HepG2 (cell line): Measurements from ENCODE around the gene ONECUT3. TPM values are rescaled to one million over a fixed set of nuclear protein-coding genes. Genes with fewer than 3 reads are reported as not detected.

Source experiments
- ATAC-seq: fragments of 200-7000 bp; cut with Tn5 transposase; 3 replicates; pipeline ENCODE4 v1.9.1; 2020; ENCODE audit warnings: mild to moderate bottlenecking, moderate library complexity
- BruUV-seq: library from RNA; stranded (reverse); fragments of 400-500 nt; replicated peaks from 2 replicates; lab custom pipeline; 2021; lab: Mats Ljungman, UMichigan
- CTCF ChIA-PET: fragments of 300-600 bp; formaldehyde crosslinking; extraction: SDS; loops from one replicate; lab custom pipeline; 2021; ENCODE audit warnings: low total read pairs, inconsistent platforms, low intra/inter-chr PET ratio; lab: Yijun Ruan, JAX
- POLR2A ChIA-PET: fragments of 350-600 bp; sonication (Branson Sonifier 250); formaldehyde crosslinking; loops from one replicate; lab custom pipeline; 2020; ENCODE audit warnings: antibody characterized with exemption, inconsistent platforms; lab: Yijun Ruan, JAX
- DNase-seq: peaks from one replicate; pipeline ENCODE4 v3.0.0-alpha.2; 2015; ENCODE audit warnings: low spot score
- FAIRE-seq: peaks from 3 replicates; lab custom pipeline; 2011; peaks lifted over from hg19 to GRCh38; lab: Jason Lieb, UNC
- H2AFZ ChIP-seq: one replicate; pipeline ENCODE4 v1.6.1; 2011; ENCODE audit warnings: low read length, inconsistent platforms
- H3K27ac ChIP-seq: fragments of 300-600 bp; 3 replicates; pipeline ENCODE4 v1.8.0; 2011; ENCODE audit warnings: mixed run types, mild to moderate bottlenecking, mixed read lengths, low read length, inconsistent platforms; ENCODE audit not compliant: insufficient read depth; ENCODE audit errors: extremely low read length
- H3K27me3 ChIP-seq, 2 experiments: fragments of 200-600 bp in 1 of 2; 2 replicates in 1 of 2; 3 replicates in 1 of 2; pipeline versions ENCODE4 v1.6.0 to v1.8.0; 2011; ENCODE audit warnings: low read length in 2 of 2, mild to moderate bottlenecking in 2 of 2, moderate library complexity in 2 of 2, inconsistent platforms in 1 of 2; ENCODE audit not compliant: insufficient read depth in 2 of 2, control insufficient read depth in 1 of 2
- H3K36me3 ChIP-seq, 2 experiments: fragments of 200-600 bp in 1 of 2; replicated peaks in 1 of 2; 2 replicates in 1 of 2; 3 replicates in 1 of 2; pipeline versions ENCODE4 v1.5.1 to v1.8.0; 2011; ENCODE audit warnings: low read length in 2 of 2, inconsistent platforms in 1 of 2; ENCODE audit not compliant: insufficient read depth in 2 of 2, control insufficient read depth in 1 of 2
- H3K4me1 ChIP-seq: 2 replicates; pipeline ENCODE4 v1.5.1; 2012; ENCODE audit warnings: low read length, inconsistent platforms; ENCODE audit not compliant: insufficient read depth
- H3K4me2 ChIP-seq: 2 replicates; pipeline ENCODE4 v1.6.0; 2011; ENCODE audit warnings: low read depth, low read length, inconsistent platforms
- H3K4me3 ChIP-seq, 3 experiments: fragments of 200-600 bp in 1 of 3; sonication (generic), shearing (Covaris generic) in 1 of 3; replicated peaks in 1 of 3; 2 replicates each; pipeline ENCODE4 v1.5.1; 2011 to 2016; ENCODE audit warnings: low read length in 3 of 3, inconsistent platforms in 2 of 3, low read depth in 2 of 3, mild to moderate bottlenecking in 2 of 3, control low read depth in 1 of 3, mixed read lengths in 1 of 3; ENCODE audit not compliant: insufficient read depth in 1 of 3
- H3K79me2 ChIP-seq: one replicate; pipeline ENCODE4 v1.6.1; 2011; ENCODE audit warnings: low read length, inconsistent platforms; ENCODE audit not compliant: insufficient read depth
- H3K9ac ChIP-seq: 2 replicates; pipeline ENCODE4 v1.6.0; 2011; ENCODE audit warnings: mild to moderate bottlenecking, low read depth, low read length, inconsistent platforms; ENCODE audit not compliant: insufficient read depth
- H3K9me3 ChIP-seq: 2 replicates; pipeline ENCODE4 v1.5.1; 2012; ENCODE audit warnings: mild to moderate bottlenecking, low read length
- H4K20me1 ChIP-seq: 2 replicates; pipeline ENCODE4 v1.6.0; 2011; ENCODE audit warnings: inconsistent platforms, mild to moderate bottlenecking, low read length, moderate library complexity; ENCODE audit not compliant: insufficient read depth
- ARNT2 ChIP-seq: sonication (generic); formaldehyde crosslinking; IDR thresholded peaks from 2 replicates; pipeline ENCODE4 v1.8.0; 2022; ENCODE audit warnings: mild to moderate bottlenecking, low read depth, missing genetic modification reagents, moderate library complexity
- EEA1 ChIP-seq: sonication (generic); formaldehyde crosslinking; IDR thresholded peaks from 2 replicates; pipeline ENCODE4 v1.5.1; 2020; ENCODE audit warnings: mild to moderate bottlenecking, missing genetic modification reagents, borderline replicate concordance
- FOXO1 ChIP-seq: sonication (generic); formaldehyde crosslinking; IDR thresholded peaks from 2 replicates; pipeline ENCODE4 v1.4.0; 2020; ENCODE audit warnings: missing genetic modification reagents
- HMGA1 ChIP-seq: sonication (generic); formaldehyde crosslinking; conservative IDR thresholded peaks from 2 replicates; pipeline ENCODE4 v1.4.0; 2020; ENCODE audit warnings: missing genetic modification reagents
- ZNF234 ChIP-seq: sonication (generic); formaldehyde crosslinking; conservative IDR thresholded peaks from 2 replicates; pipeline ENCODE4 v1.5.1; 2020; ENCODE audit warnings: mild to moderate bottlenecking, missing genetic modification reagents
- ZNF280D ChIP-seq: sonication (generic); formaldehyde crosslinking; IDR thresholded peaks from 2 replicates; pipeline ENCODE4 v1.5.1; 2020; ENCODE audit warnings: mild to moderate bottlenecking, missing genetic modification reagents
- WGBS: methylation state at CpG from one replicate; pipeline ENCODE4 v1.1.6; 2017; ENCODE audit warnings: low lambda C conversion rate; 5-methylcytosine and 5-hydroxymethylcytosine counted together
- in situ Hi-C: cut with HindIII; loops from 2 replicates; pipeline ENCODE4 v1.10.0; 2017; ENCODE audit warnings: low pct_unique_long_range_greater_than_20kb; ENCODE audit not compliant: extremely low pct_ligation_motif_present
- intact Hi-C: fragments of 100-400 bp; cut with micrococcal nuclease; formaldehyde crosslinking; loops from one replicate; pipeline ENCODE4 v1.10.0; 2022; ENCODE audit not compliant: unreplicated experiment
- polyA plus RNA-seq, 8 experiments: library from polyadenylated mRNA; depleted of rRNA in 3 of 8; stranded (reverse) in 7 of 8; unstranded in 1 of 8; fragments of >200 nt; fragmentation: Illumina TruSeq in 4 of 8; extraction: Trizol in 4 of 8; gene quantifications; 2 replicates each; pipeline versions ENCODE4 v1.2.1 to v1.2.3, GENCODE V29; 2011 to 2016; ENCODE audit warnings: low read depth in 4 of 8, missing spikeins in 1 of 8, mixed read lengths in 1 of 8; ENCODE audit not compliant: insufficient read depth in 1 of 8
- total RNA-seq, 5 experiments: library from RNA; depleted of rRNA; stranded (reverse); fragments of >200 nt; fragmentation: Illumina TruSeq; extraction: Trizol; gene quantifications; 2 replicates each; pipeline ENCODE4 v1.2.3, GENCODE V29; 2016; ENCODE audit warnings: low read depth in 1 of 5
- TF ChIP-seq, protein P1 (sequence below): sonication (generic); formaldehyde crosslinking; IDR thresholded peaks from 2 replicates; pipeline ENCODE4 v1.5.0; 2020; ENCODE audit warnings: mild to moderate bottlenecking, missing genetic modification reagents

ONECUT3 gene
- total and polyA plus RNA-seq, 2 of the 13 experiments (the other 11 are each of a cell fraction or from before 2014, with no cell fraction given), result under 0.01 TPM; not detected in 1

GRCh38 chr19:1770866-1771576 lies 17.7 kb downstream of the ONECUT3 start:
- no peak for DNase-seq
- ATAC-seq, result no peak
- Histone ChIP-seq H3K27me3 (peaks cover 4 to 54% of the 10 kb centered on the region in 2 experiments; a peak in 4 of 5 replicates), H3K27ac (no peak overlapping the region), H2AFZ (no peak overlapping the region), H3K9me3 (peaks cover 10% of the 10 kb centered on the region), H3K4me3 (no peak overlapping the region), H3K36me3 (no peaks in the 10 kb centered on the region), H3K4me2 (no peak overlapping the region), H4K20me1 (peaks cover 3% of the 10 kb centered on the region), H3K9ac (no peak overlapping the region), H3K79me2 (no peaks in the 10 kb centered on the region), H3K4me1 (no peaks in the 10 kb centered on the region)
- intact Hi-C loops (no loop called here), in situ Hi-C loops (no loop called here)
- no TSS peak for BruUV-seq
- WGBS, result 21% methylated on average over 4 of the region's 4 CpGs
- TF ChIP-seq ZNF280D (peak; percentile 94), HMGA1 (no peak), FOXO1 (no peak), ZNF234 (CRISPR knock-in tag) (no peak), ARNT2 (CRISPR knock-in tag) (no peak), EEA1 (CRISPR knock-in tag) (no peak)
- TF ChIP-seq, protein P1, sequence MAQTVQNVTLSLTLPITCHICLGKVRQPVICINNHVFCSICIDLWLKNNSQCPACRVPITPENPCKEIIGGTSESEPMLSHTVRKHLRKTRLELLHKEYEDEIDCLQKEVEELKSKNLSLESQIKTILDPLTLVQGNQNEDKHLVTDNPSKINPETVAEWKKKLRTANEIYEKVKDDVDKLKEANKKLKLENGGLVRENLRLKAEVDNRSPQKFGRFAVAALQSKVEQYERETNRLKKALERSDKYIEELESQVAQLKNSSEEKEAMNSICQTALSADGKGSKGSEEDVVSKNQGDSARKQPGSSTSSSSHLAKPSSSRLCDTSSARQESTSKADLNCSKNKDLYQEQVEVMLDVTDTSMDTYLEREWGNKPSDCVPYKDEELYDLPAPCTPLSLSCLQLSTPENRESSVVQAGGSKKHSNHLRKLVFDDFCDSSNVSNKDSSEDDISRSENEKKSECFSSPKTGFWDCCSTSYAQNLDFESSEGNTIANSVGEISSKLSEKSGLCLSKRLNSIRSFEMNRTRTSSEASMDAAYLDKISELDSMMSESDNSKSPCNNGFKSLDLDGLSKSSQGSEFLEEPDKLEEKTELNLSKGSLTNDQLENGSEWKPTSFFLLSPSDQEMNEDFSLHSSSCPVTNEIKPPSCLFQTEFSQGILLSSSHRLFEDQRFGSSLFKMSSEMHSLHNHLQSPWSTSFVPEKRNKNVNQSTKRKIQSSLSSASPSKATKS (CRISPR knock-in tag), result no peak
- ChIA-PET POLR2A (interaction anchor here (1.5 kb wide), 1 partner anchor 165 kb away, joined by 5 read pairs; the partner anchor contains the start of gene UQCR11), CTCF (no interaction called here)
- FAIRE-seq, result no peak
